Measurements from ENCODE around the gene EFCAB5. TPM values are rescaled to one million over a fixed set of nuclear protein-coding genes. Genes with fewer than 3 reads are reported as not detected.
A peak's percentile ranks its signal among the peaks of the same experiment; 100 is the strongest.

Gene EFCAB5
- total RNA-seq, 6 experiments from 2014 or later, result 0.27 to 0.94 (median 0.64) TPM

DNA sequence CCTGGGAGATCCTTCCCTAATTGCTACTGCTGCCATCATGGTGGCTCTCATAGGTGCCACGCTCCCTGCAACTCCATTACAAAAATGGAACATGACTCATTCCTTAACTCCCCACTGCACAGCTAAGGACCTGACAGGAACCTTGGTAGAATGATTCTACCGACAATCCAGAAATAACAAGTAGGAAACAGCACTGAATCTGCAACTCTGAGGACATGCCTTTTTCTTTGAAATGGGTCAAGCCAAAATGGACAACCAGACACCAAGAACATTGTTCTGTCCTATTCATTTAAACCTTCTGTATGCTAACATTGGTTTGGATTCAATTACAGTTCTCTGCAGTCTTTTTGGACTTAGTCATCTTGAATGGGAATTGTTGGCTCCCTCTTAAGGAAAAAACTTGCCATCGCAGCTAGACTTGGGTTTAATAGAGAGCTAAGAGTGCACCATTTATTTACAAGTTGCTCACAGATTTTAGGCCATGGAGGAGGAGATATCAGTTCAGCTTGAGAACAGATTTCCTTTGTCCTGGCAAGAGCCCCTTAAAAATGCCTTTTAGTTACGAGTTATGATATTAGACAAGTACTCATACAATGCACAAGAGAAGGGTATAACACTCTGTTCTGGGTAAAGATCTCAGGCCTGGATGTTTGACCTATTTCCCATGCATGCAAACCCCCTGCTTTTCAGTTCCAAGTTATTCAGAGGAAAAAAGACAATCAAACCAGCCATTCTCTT lies 154.2 kb downstream of the EFCAB5 start:
- H3K36me3 Mint-ChIP-seq (ENCODE audit: low read depth), result no peaks in the 10 kb centered on the region
- H3K27me3 Mint-ChIP-seq (ENCODE audit: insufficient read depth), result peaks cover 3% of the 10 kb centered on the region; the same call in 1 of the 2 replicates
- TF ChIP-seq, protein P1, sequence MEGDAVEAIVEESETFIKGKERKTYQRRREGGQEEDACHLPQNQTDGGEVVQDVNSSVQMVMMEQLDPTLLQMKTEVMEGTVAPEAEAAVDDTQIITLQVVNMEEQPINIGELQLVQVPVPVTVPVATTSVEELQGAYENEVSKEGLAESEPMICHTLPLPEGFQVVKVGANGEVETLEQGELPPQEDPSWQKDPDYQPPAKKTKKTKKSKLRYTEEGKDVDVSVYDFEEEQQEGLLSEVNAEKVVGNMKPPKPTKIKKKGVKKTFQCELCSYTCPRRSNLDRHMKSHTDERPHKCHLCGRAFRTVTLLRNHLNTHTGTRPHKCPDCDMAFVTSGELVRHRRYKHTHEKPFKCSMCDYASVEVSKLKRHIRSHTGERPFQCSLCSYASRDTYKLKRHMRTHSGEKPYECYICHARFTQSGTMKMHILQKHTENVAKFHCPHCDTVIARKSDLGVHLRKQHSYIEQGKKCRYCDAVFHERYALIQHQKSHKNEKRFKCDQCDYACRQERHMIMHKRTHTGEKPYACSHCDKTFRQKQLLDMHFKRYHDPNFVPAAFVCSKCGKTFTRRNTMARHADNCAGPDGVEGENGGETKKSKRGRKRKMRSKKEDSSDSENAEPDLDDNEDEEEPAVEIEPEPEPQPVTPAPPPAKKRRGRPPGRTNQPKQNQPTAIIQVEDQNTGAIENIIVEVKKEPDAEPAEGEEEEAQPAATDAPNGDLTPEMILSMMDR (IDR thresholded peaks at IDR 0.05), result peak; percentile 79
- DNase-seq, result peak; percentile 82
- H3K9me3 Mint-ChIP-seq, result no peaks in the 10 kb centered on the region
- peak overlapping the region; percentile 77 for H3K27ac Mint-ChIP-seq
- peaks cover 45% of the 10 kb centered on the region for H3K4me1 Mint-ChIP-seq (ENCODE audit: low read depth)
- H3K4me3 Mint-ChIP-seq, result peak overlapping the region; percentile 43; the same call in 1 of the 2 replicates

DNA sequence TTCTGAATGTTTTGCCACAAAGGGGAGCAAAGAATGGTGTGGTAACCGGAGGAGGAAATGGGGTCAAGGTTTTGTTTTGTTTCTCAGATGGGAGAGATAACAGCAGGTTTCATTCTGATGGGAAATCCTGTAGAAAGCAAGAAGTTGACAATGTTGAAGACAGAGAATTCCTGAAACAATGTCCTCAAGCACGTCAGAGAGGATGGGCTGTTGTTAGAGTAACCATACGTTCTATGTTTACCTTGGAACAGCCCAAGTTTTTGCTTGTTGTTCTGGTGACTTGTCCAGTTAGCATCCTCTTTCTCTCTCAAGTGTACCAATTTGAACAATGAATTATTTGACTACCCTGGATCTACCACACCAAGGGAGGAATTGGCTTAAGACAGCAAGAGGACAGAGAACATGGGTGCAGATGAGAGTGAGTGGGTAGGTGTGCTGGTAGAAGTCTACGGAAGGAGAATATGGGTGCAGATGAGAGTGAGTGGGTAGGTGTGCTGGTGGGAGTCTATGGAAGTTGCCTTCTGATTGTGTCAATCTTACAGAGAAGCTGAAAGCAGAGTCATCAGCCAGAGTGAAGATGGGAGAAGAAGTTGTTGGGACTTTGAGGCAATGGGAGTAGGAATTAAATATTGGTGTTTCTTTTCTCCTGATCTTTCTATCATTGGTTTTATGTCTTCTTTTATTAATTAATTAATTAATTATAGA lies 160.4 kb downstream of the EFCAB5 start:
- no peaks in the 10 kb centered on the region for H3K9me3 Mint-ChIP-seq
- H3K4me3 Mint-ChIP-seq, result no peak overlapping the region
- H3K27ac Mint-ChIP-seq, result no peak overlapping the region
- H3K4me1 Mint-ChIP-seq (ENCODE audit: low read depth), result peaks cover 19% of the 10 kb centered on the region
- no peak for DNase-seq
- no peaks in the 10 kb centered on the region for H3K36me3 Mint-ChIP-seq (ENCODE audit: low read depth)
- peaks cover 3% of the 10 kb centered on the region; the same call in 1 of the 2 replicates for H3K27me3 Mint-ChIP-seq (ENCODE audit: insufficient read depth)
- TF ChIP-seq, protein P1 (IDR thresholded peaks at IDR 0.05), result no peak

DNA sequence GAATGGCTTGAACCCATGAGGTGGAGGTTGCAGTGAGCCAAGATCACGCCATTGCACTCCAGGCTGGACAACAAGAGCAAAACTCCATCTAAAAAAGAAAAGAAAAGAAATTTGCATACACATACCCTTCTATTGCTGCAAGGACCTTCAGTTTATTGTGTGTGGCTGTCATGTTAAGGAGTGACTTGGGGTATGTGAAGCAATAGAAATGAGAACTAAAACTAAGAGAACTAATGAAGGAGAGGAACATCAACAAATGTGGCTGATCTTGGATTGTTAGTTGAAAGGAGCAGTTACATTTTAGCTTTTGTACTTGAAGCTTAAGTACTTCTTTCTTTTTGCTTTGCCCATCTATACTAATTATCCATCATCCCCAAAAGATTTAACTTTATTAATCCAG lies 162.5 kb downstream of the EFCAB5 start:
- H3K36me3 Mint-ChIP-seq (ENCODE audit: low read depth), result no peaks in the 10 kb centered on the region

DNA sequence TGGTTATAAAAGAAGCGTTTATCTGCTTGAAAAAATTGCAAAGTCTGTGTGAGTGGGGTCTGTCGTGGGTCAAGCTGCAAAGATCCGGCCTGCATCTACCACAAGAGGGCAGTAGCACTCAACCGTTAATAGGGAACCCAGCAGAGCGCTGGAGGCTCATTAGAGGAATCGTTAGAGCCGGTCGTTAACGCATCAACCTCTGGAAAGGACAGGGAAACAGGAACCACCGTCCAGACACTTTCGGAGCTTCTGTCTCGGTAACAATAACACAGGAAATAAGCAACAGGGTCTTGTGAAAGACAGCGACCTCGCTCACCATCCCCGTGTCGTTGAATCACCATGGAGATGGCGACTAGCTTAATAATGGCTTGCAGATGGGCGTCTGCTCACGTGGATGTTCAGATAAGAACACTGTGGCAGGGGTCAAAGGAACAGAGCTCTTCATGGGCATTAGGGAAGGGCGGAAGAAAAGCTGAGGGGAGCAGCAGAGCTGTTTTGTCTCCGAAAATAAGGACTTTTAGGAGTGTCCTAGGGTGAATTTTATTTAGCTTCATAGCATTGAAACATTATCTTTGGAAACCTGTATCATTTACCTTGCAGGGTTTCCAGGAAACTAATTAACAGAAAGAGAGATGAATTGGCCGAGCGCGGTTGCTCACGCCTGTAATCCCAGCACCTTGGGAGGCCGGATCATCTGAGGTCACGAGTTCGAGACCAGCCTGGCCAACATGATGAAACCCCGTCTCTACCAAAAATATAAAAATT lies 163.3 kb downstream of the EFCAB5 start:
- TF ChIP-seq, protein P1 (IDR thresholded peaks at IDR 0.05), result peak; percentile 94
- Mint-ChIP-seq H3K27ac (peak overlapping the region; percentile 88), H3K27me3 (ENCODE audit: insufficient read depth) (peaks cover 1% of the 10 kb centered on the region; the same call in 1 of the 2 replicates), H3K36me3 (ENCODE audit: low read depth) (no peaks in the 10 kb centered on the region), H3K4me3 (peak overlapping the region; percentile 88), H3K4me1 (ENCODE audit: low read depth) (peaks cover 27% of the 10 kb centered on the region), H3K9me3 (no peaks in the 10 kb centered on the region)
- DNase-seq, result peak; percentile 82

More for the DNA sequence above, 162.5 kb downstream of the EFCAB5 start:
- TF ChIP-seq, protein P1 (IDR thresholded peaks at IDR 0.05), result no peak
- Mint-ChIP-seq H3K27ac (peak overlapping the region; percentile 88; the same call in 1 of the 2 replicates), H3K27me3 (ENCODE audit: insufficient read depth) (no peaks in the 10 kb centered on the region), H3K4me3 (peak overlapping the region; percentile 88; the same call in 1 of the 2 replicates), H3K4me1 (ENCODE audit: low read depth) (peaks cover 27% of the 10 kb centered on the region), H3K9me3 (no peaks in the 10 kb centered on the region)
- DNase-seq, result no peak

DNA sequence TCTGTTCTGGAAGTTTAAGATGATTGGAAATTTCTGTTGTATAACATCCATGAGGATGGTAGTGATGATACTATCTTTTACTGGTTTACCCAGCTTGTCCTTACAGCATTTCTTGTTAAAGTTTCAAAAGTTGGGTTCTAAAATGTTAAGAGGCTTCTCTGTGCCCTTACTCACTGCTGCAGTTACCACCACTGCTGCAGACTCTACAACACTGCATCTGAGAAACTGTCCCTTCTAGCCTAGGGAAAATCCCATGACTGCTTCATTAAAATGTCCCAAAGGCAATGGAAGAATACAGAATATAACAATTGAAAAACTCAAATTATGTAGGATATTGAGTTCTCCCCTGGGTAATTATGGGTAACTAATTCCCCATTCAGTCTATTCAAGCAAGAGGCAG lies 171.4 kb downstream of the EFCAB5 start:
- Mint-ChIP-seq H3K27ac (no peak overlapping the region), H3K4me3 (no peak overlapping the region)

More for the DNA sequence above, 171.4 kb downstream of the EFCAB5 start:
- no peak for DNase-seq
- TF ChIP-seq, protein P1 (IDR thresholded peaks at IDR 0.05), result no peak
- Mint-ChIP-seq H3K36me3 (ENCODE audit: low read depth) (peaks cover 19% of the 10 kb centered on the region), H3K9me3 (no peaks in the 10 kb centered on the region), H3K4me1 (ENCODE audit: low read depth) (peaks cover 30% of the 10 kb centered on the region), H3K27me3 (ENCODE audit: insufficient read depth) (peaks cover 5% of the 10 kb centered on the region; the same call in 1 of the 2 replicates)

Data from HFFc6 (cell line).